WERI-Rb-1 (cell line): ENCODE data around the gene SEZ6L.

ENCODE experiments used
- DNase-seq: peaks from one replicate; pipeline ENCODE4 v3.0.0-alpha.2; 2020
- H3K27ac ChIP-seq: fragments of 250-450 bp; sonication (Bioruptor Pico); 2 replicates; pipeline ENCODE4 v1.5.1; 2020; ENCODE audit warnings: mild to moderate bottlenecking, moderate library complexity
- H3K27me3 ChIP-seq: fragments of 250-450 bp; sonication (Bioruptor Pico); 2 replicates; pipeline ENCODE4 v1.5.1; 2021; ENCODE audit warnings: mild to moderate bottlenecking, low read depth, moderate library complexity; ENCODE audit not compliant: insufficient read depth, severe bottlenecking
- H3K36me3 ChIP-seq: fragments of 250-450 bp; sonication (Bioruptor Pico); 2 replicates; pipeline ENCODE4 v1.5.1; 2020; ENCODE audit warnings: mild to moderate bottlenecking, moderate library complexity
- H3K4me3 ChIP-seq: 2 replicates; pipeline ENCODE4 v1.5.1; 2011; ENCODE audit warnings: low read depth, mild to moderate bottlenecking, control low read depth, low read length
- H3K9me3 ChIP-seq: fragments of 250-450 bp; sonication (Bioruptor Pico); 2 replicates; pipeline ENCODE4 v1.5.1; 2021; ENCODE audit warnings: mild to moderate bottlenecking, moderate library complexity; ENCODE audit not compliant: severe bottlenecking
- TF ChIP-seq, protein P1 (sequence below): IDR thresholded peaks from 2 replicates; pipeline ENCODE4 v1.5.1; 2011; ENCODE audit warnings: low read depth, mild to moderate bottlenecking, control low read depth, inconsistent platforms, low read length

Gene SEZ6L

GRCh38 chr22:26391091-26391490, 221.8 kb downstream of the SEZ6L start:
- H3K36me3 ChIP-seq, result no peaks in the 10 kb centered on the region
- no peak overlapping the region for H3K27ac ChIP-seq
- H3K4me3 ChIP-seq, result no peak overlapping the region
- TF ChIP-seq, protein P1, sequence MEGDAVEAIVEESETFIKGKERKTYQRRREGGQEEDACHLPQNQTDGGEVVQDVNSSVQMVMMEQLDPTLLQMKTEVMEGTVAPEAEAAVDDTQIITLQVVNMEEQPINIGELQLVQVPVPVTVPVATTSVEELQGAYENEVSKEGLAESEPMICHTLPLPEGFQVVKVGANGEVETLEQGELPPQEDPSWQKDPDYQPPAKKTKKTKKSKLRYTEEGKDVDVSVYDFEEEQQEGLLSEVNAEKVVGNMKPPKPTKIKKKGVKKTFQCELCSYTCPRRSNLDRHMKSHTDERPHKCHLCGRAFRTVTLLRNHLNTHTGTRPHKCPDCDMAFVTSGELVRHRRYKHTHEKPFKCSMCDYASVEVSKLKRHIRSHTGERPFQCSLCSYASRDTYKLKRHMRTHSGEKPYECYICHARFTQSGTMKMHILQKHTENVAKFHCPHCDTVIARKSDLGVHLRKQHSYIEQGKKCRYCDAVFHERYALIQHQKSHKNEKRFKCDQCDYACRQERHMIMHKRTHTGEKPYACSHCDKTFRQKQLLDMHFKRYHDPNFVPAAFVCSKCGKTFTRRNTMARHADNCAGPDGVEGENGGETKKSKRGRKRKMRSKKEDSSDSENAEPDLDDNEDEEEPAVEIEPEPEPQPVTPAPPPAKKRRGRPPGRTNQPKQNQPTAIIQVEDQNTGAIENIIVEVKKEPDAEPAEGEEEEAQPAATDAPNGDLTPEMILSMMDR, result no peak
- H3K9me3 ChIP-seq, result no peaks in the 10 kb centered on the region
- DNase-seq, result no peak
- no peaks in the 10 kb centered on the region for H3K27me3 ChIP-seq

- no peaks in the 10 kb centered on the region for H3K27me3 ChIP-seq
- no peak overlapping the region for H3K4me3 ChIP-seq
- TF ChIP-seq, protein P1, result no peak
- H3K9me3 ChIP-seq, result no peaks in the 10 kb centered on the region
- H3K27ac ChIP-seq, result no peak overlapping the region
- no peak for DNase-seq
- H3K36me3 ChIP-seq, result no peaks in the 10 kb centered on the region
Observed at GRCh38 chr22:26391623-26392022, 222.4 kb downstream of the SEZ6L start.

- TF ChIP-seq, protein P1, result peak; percentile 44
- H3K4me3 ChIP-seq, result no peak overlapping the region
- H3K27ac ChIP-seq, result no peak overlapping the region
- H3K9me3 ChIP-seq, result no peaks in the 10 kb centered on the region
- no peaks in the 10 kb centered on the region; the same call in 1 of the 2 replicates for H3K36me3 ChIP-seq
- no peak for DNase-seq
- no peaks in the 10 kb centered on the region for H3K27me3 ChIP-seq
Observed at GRCh38 chr22:26393929-26394328, 224.7 kb downstream of the SEZ6L start.

DNA sequence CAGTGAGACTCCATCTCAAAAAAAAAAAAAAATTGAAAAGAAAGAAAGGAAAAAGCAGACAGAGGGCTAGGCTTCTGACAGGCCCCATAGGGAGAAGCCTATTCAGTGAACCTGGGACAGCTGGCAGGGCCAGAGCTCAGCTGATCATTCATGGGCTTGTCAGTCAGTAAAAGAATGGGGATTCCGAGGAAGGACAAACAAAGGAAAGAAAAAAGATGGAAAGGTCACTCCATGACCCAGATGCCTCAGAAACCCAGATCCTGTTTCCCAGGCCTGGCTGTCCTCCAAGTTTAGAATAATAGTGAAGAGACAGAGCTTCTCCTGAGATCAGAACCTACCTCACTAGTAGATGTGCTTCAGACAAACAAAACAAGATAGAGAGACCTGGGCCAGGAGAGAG, 225.5 kb downstream of the SEZ6L start:
- no peak overlapping the region for H3K27ac ChIP-seq

DNA sequence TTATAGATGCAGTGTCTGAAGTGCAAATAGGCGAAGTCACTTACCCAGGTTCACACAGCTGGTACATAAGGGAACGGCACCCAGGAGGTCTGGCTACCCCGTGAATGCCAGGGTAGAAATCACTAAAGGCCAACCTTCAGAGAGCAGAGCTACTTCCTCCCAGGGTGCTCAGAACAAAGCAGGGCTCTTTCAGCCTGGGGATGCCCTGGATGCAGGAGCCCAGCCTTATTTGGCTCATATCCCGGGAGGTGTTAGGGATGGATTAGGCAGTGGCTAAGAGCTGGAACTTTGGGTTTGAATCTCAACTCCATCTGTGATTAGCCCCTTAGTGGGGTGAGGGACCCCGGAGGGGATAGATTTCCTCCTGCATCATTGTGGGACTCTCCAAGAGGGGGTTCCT, 226.7 kb downstream of the SEZ6L start:
- H3K27ac ChIP-seq, result no peak overlapping the region
- TF ChIP-seq, protein P1, result no peak
- no peak for DNase-seq

More for the DNA sequence above, 225.5 kb downstream of the SEZ6L start:
- Histone ChIP-seq H3K36me3 (no peaks in the 10 kb centered on the region; the same call in 1 of the 2 replicates), H3K9me3 (no peaks in the 10 kb centered on the region), H3K27me3 (no peaks in the 10 kb centered on the region), H3K4me3 (no peak overlapping the region)
- no peak for DNase-seq
- TF ChIP-seq, protein P1, result no peak

DNA sequence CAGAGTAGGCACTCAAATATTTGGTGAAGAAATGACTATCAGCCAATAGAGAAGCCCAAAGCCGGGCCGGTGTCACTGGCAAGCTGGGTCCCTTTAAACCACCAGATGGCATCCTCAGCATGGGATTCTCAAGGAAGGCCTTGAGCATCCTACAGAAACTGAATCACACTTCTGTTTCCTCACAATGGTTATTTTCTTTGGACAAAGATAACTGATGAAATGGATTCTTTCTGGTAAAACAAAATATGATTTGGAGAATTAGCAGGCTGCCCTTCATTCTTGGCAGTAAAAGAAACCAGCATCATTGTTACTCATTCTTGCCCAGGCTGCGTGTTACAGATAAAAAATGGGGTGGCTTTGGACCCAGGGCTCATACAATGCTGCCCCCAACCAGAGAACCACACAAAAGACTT, 229.5 kb downstream of the SEZ6L start:
- peak; percentile 69 for DNase-seq
- TF ChIP-seq, protein P1, result peak; percentile 70
- H3K27ac ChIP-seq, result no peak overlapping the region
- H3K9me3 ChIP-seq, result no peaks in the 10 kb centered on the region
- no peaks in the 10 kb centered on the region; the same call in 1 of the 2 replicates for H3K36me3 ChIP-seq
- H3K4me3 ChIP-seq, result no peak overlapping the region
- no peaks in the 10 kb centered on the region for H3K27me3 ChIP-seq

More for the DNA sequence above, 226.7 kb downstream of the SEZ6L start:
- Histone ChIP-seq H3K4me3 (no peak overlapping the region), H3K9me3 (no peaks in the 10 kb centered on the region), H3K36me3 (no peaks in the 10 kb centered on the region; the same call in 1 of the 2 replicates), H3K27me3 (no peaks in the 10 kb centered on the region)
